ENCODE data around the gene ZNF80.

DNA sequence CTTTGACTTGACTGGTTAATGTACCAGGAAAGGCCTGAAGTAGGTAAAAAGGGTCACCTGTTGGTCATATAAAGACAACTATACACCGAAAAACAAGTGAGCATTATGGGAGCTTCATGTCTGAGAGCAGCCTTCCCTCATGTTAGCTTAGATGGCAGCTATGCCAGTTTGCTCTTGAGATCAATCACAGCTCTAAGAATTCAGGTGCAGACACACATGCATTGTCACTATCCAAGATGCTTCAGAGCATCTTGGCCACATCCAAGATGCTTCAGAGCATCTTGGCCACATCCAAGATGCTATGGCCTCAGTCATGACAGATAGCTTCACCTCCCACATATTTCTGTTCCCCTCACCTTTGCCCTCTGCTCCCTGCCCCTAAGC is 15.5 kb downstream of the ZNF80 start:
- TF ChIP-seq, protein P1, sequence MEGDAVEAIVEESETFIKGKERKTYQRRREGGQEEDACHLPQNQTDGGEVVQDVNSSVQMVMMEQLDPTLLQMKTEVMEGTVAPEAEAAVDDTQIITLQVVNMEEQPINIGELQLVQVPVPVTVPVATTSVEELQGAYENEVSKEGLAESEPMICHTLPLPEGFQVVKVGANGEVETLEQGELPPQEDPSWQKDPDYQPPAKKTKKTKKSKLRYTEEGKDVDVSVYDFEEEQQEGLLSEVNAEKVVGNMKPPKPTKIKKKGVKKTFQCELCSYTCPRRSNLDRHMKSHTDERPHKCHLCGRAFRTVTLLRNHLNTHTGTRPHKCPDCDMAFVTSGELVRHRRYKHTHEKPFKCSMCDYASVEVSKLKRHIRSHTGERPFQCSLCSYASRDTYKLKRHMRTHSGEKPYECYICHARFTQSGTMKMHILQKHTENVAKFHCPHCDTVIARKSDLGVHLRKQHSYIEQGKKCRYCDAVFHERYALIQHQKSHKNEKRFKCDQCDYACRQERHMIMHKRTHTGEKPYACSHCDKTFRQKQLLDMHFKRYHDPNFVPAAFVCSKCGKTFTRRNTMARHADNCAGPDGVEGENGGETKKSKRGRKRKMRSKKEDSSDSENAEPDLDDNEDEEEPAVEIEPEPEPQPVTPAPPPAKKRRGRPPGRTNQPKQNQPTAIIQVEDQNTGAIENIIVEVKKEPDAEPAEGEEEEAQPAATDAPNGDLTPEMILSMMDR (IDR thresholded peaks at IDR 0.05) = no peak
- no peak for TF ChIP-seq EZH2 (IDR thresholded peaks at IDR 0.05)

Data from neural progenitor cell (in vitro differentiated cells).